Measurements from ENCODE around the gene SRBD1. TPM values are rescaled to one million over a fixed set of nuclear protein-coding genes. Genes with fewer than 3 reads are reported as not detected.
A peak's percentile ranks its signal among the peaks of the same experiment; 100 is the strongest.

The SRBD1 gene
- total RNA-seq, 1 donor from 2014 or later: 11.2 TPM

DNA sequence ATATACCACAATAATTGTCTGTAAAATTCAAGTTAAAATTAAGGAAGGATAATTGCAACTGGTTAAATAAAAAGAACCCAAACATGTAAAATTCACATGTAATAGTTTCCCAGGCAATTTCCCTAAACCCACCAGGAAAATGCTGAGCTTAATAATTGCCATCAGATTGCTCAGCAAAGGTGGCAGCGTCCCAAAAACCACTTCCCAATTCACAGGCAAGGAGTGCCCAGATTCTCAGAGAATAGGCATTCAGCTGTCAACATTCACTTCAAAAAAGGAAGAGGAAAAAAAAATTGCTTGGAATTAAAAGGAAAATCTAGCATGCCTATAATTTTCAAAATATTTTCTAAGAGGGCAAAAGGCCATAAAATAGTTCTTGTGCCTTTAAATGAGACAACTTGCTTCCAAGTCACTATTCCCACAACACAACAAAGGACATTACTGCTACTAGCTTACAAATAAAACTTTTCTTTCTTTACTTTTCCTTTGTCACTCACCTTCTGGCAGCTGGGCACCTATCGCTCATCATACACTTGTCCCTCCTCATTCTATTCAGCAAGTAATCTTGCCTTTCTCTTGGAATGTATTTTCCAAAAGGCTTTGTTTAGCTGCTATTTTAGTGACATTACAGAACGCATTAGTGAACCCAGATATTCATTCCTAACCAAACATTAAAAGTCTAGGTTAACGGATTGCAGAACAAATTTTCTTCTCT is 15.2 kb downstream of the SRBD1 start:
- no peak for DNase-seq (ENCODE audit: low spot score)
- H3K27ac Mint-ChIP-seq (ENCODE audit: unreplicated experiment): peak overlapping the region; percentile 60
- no peak overlapping the region for H3K4me3 Mint-ChIP-seq (ENCODE audit: unreplicated experiment)
- H3K9me3 Mint-ChIP-seq (ENCODE audit: low read depth): no peaks in the 10 kb centered on the region
- no peaks in the 10 kb centered on the region for H3K27me3 Mint-ChIP-seq (ENCODE audit: low read depth)
- H3K36me3 Mint-ChIP-seq (ENCODE audit: low read depth): peaks cover 18% of the 10 kb centered on the region
- H3K4me1 Mint-ChIP-seq (ENCODE audit: low read depth): peaks cover 19% of the 10 kb centered on the region
- TF ChIP-seq, protein P1, sequence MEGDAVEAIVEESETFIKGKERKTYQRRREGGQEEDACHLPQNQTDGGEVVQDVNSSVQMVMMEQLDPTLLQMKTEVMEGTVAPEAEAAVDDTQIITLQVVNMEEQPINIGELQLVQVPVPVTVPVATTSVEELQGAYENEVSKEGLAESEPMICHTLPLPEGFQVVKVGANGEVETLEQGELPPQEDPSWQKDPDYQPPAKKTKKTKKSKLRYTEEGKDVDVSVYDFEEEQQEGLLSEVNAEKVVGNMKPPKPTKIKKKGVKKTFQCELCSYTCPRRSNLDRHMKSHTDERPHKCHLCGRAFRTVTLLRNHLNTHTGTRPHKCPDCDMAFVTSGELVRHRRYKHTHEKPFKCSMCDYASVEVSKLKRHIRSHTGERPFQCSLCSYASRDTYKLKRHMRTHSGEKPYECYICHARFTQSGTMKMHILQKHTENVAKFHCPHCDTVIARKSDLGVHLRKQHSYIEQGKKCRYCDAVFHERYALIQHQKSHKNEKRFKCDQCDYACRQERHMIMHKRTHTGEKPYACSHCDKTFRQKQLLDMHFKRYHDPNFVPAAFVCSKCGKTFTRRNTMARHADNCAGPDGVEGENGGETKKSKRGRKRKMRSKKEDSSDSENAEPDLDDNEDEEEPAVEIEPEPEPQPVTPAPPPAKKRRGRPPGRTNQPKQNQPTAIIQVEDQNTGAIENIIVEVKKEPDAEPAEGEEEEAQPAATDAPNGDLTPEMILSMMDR (IDR thresholded peaks at IDR 0.05): no peak

DNA sequence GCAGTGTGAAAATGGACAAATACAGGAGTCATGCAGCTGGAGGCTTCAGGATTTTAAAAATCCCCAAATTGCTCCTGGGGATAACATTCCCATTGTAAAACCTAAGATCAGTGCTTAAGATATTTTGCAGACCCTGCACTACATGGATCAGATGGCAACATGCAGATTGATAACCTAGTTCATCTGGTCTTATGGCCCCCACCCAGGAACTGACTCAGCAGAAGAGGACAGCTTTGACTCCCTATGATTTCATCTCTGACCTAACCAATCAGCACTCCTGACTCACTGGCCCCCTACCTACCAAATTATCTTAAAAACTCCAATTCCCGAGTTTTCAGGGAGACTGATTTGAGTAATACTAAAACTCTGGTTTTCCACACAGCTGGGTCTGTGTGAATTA is 20.0 kb downstream of the SRBD1 start:
- no peak overlapping the region for H3K4me3 Mint-ChIP-seq (ENCODE audit: unreplicated experiment)
- H3K27me3 Mint-ChIP-seq (ENCODE audit: low read depth): no peaks in the 10 kb centered on the region
- no peak overlapping the region for H3K27ac Mint-ChIP-seq (ENCODE audit: unreplicated experiment)
- TF ChIP-seq, protein P1 (IDR thresholded peaks at IDR 0.05): no peak
- H3K9me3 Mint-ChIP-seq (ENCODE audit: low read depth): no peaks in the 10 kb centered on the region
- H3K4me1 Mint-ChIP-seq (ENCODE audit: low read depth): peaks cover 10% of the 10 kb centered on the region
- no peak for DNase-seq (ENCODE audit: low spot score)
- H3K36me3 Mint-ChIP-seq (ENCODE audit: low read depth): peaks cover 3% of the 10 kb centered on the region

DNA sequence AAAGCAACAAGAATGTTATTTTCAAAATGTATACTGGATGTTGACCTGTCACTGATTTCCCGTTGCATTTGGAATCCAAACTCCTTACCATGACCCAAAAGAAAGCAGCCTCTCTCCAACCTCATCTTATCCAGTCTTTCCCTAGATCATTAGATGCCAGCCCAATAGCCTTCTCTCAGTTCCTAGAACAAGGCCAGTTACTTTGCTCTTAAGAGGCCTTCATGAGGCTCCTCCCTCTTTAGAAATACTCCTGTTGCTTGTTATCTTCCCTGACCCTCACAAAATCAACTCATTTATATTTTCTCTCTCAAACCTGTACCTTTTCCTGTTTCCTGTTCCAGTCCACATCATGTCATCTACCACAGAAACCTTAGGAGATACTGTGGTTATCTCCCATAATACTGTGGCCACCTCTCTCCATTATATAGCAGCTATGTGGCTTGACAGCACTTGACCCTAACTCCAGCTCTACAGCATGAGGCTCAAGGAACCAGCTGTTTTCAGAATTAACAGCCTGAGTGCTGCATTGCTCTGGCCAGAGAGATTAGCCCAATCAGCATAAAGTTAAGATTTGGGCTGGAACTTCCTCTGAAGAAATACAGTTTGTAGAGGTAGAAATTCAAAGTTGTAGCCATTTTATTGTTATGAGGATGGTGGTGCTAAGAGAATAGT is 22.8 kb downstream of the SRBD1 start:
- no peak for DNase-seq (ENCODE audit: low spot score)
- Mint-ChIP-seq H3K36me3 (ENCODE audit: low read depth) (peaks cover 2% of the 10 kb centered on the region), H3K9me3 (ENCODE audit: low read depth) (no peaks in the 10 kb centered on the region), H3K4me1 (ENCODE audit: low read depth) (no peaks in the 10 kb centered on the region), H3K27me3 (ENCODE audit: low read depth) (no peaks in the 10 kb centered on the region), H3K4me3 (ENCODE audit: unreplicated experiment) (no peak overlapping the region), H3K27ac (ENCODE audit: unreplicated experiment) (no peak overlapping the region)
- TF ChIP-seq, protein P1 (IDR thresholded peaks at IDR 0.05): no peak

DNA sequence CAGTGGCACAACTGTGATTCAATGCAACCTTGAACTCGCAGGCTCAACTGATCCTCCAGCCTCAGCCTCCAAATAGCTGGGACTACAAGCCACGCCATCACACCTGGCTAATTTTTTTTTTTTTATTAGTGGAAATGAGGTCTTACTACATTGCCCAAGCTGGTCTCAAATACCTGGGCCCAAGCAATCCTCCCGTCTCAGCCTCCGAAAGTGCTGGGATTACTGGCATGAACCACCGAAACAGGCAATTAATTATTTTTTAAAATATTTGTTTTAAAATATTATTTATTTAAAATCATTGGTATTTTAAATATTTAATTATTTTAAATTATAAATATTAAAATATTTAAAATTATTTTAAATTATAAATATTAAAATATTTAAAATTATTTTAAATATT is 24.5 kb downstream of the SRBD1 start:
- DNase-seq (ENCODE audit: low spot score): no peak
- TF ChIP-seq, protein P1 (IDR thresholded peaks at IDR 0.05): no peak
- no peaks in the 10 kb centered on the region for H3K4me1 Mint-ChIP-seq (ENCODE audit: low read depth)
- H3K4me3 Mint-ChIP-seq (ENCODE audit: unreplicated experiment): no peak overlapping the region
- H3K9me3 Mint-ChIP-seq (ENCODE audit: low read depth): no peaks in the 10 kb centered on the region
- no peaks in the 10 kb centered on the region for H3K36me3 Mint-ChIP-seq (ENCODE audit: low read depth)
- no peaks in the 10 kb centered on the region for H3K27me3 Mint-ChIP-seq (ENCODE audit: low read depth)
- H3K27ac Mint-ChIP-seq (ENCODE audit: unreplicated experiment): no peak overlapping the region

DNA sequence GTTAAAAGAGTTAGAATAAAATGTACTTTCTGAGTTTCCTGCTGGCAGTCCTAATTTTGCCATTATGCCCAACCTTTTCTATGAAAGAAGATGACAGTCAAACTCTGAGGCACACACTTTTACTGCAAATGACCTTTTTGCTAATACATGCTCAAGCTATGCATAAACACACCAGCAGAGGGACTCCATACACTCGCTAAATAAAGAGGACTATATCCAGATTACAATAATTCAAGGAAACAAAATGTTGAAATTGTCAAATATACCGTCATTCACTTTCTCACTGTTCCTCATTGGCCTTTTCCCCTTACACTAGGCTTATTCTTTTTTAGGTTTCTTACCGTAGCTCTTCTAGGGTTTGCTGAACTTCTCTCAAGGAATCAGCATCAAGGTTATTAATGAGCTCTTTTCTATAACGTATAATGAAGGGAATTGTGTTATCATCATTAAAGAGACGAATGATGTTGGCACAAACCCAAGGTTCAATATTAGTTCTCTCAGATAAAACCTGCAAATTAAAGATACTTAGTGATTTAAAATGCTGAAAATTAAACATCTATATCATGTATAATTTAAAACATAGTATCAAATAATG is 25.7 kb downstream of the SRBD1 start:
- no peaks in the 10 kb centered on the region for H3K27me3 Mint-ChIP-seq (ENCODE audit: low read depth)
- no peaks in the 10 kb centered on the region for H3K9me3 Mint-ChIP-seq (ENCODE audit: low read depth)
- no peaks in the 10 kb centered on the region for H3K4me1 Mint-ChIP-seq (ENCODE audit: low read depth)
- no peak for DNase-seq (ENCODE audit: low spot score)
- H3K36me3 Mint-ChIP-seq (ENCODE audit: low read depth): peaks cover 4% of the 10 kb centered on the region
- no peak overlapping the region for H3K4me3 Mint-ChIP-seq (ENCODE audit: unreplicated experiment)
- TF ChIP-seq, protein P1 (IDR thresholded peaks at IDR 0.05): peak; percentile 81
- H3K27ac Mint-ChIP-seq (ENCODE audit: unreplicated experiment): no peak overlapping the region

All from chondrocyte (in vitro differentiated cells).